AG20443 (cell line): ENCODE measurements around the gene PM20D2.

Source experiments
- DNase-seq: peaks from one replicate; pipeline ENCODE4 v3.0.0; 2012; ENCODE audit warnings: low spot score, mixed read lengths

The PM20D2 gene

DNA sequence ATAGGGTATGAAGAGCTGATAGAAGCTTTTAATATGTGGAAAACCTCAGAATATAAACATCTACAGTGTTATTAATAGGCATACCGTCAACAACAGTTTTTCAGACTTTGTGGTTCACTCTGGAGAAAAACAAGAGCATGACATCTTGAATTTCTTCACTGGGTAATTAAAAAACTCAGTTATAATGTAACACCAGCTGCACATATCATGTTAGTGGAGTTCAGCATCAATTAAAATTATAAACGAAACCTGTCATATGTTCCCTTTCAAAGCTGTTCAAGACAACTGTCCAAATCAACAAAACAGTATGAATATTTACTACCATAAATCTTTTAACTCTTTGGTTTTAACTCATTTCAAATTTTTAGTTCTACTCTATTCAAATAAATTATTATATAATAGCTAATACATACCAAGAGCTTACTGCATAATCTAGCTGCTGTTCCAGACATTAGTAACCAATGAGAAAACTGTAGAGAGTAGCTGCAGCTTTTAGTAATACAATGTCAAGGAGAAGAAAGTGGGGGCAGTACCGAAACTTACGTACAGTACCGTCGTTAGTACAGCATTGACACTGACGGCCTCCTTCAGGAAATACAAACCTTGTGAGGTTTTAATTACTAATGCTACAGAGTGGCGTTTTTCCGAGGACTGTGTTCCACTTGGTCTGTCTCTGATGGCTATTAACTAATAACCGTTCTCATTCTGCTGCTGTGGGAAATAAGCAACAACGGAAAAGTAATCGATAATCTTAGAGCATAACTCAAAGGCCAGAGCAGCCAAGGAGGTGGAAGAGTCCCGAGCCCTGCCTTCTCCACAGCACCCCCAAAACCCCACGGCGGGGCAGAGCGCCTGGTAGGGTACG, 532 bp upstream of the PM20D2 start:
- peak; percentile 29 for DNase-seq

DNA sequence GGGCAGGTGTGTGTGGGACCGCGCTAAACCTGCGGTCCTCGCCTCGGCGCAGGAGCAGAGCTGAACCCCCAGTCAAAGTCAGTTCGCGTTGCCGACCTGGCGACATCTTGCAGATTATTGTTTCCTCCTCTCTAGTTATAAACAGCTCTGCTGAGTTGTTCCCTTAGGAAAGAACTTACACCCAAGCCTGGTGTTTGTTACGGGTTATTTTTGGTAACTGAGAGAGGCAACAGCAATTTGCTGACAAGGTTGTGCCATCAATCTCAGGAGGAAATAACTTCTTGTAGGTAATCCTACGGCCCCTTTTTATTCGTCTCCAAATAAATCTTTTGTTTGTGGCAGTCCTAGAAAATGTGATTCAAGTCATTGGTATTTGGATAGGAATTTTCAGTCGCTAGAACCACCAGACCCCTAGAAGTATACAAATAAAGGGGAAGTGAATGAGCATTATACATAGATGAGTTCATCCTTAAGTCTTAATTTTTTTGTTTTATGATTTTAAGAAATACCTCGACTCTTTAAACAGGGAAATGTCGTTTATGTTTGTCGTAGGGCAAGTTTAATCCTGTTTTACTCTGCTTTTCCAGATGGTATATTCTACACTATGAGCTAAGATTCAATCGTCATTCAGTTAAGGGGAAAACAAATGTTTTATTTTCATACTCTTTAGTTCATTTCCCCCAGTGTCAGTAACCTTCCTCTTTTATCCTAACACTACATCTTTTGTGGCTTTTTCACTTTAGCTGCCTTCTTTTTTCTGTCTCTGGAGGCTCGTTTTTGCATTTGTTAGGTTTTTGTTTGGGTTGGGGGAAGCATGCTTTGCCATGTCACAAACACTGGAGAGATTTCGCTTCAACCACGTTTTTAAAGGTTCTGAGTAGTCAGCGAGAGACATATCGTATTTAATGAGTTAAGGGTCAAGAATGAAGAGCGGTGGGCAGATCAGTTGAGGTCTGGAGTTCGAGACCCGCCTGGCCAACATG, 1.2 kb downstream of the PM20D2 start:
- peak; percentile 27 for DNase-seq

DNA sequence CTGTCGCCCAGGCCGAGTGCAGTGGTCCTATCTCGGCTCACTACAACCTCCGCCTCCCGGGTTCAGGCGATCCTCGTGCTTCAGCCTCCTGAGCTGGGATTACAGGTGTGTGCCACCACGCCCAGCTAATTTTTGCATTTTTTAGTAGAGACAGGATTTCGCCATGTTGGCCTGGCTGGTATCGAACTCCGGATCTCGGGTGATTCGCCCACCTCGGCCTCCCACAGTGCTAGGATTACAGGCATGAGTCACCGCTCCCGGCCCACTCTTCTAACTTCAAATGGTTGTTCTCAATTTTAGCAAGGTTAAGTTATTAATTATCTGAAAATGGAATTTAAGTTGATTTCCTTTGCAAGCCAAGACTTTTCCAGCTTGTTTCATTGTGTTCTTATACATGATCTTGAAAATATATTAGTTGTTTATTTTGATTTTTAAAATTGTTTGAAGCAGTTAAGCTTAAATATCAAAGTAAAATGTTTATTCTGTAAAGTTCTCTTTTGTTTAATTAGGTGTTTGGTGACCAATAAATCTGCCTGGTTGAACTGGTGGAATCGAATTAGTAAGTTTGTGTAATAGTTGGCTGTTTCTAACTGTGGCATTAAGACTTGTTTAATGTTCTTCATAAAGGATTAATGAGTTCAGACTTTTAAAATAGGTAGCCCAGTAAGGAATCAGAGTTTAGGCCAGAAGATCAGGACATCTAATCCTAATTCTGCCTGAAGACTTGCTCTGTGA, 2.3 kb downstream of the PM20D2 start:
- no peak for DNase-seq

DNA sequence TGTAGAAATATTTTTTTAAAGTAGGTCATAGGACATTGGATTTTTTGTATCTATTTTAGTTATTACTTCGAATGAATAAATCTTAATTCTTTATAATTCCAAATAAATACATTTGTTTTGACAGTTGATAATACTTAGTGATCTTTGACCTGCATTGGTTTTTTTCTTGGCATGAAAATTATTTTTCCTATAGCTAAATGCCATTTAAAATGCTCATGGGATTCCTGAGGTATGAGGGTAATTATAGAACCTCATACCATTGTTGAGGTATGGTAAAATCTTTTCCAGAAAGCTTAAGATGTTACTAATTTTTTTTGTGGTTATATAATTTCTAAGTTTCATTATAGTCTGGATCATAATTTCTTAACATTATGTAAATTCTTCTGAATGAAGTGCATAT, 8.3 kb downstream of the PM20D2 start:
- DNase-seq: no peak

DNA sequence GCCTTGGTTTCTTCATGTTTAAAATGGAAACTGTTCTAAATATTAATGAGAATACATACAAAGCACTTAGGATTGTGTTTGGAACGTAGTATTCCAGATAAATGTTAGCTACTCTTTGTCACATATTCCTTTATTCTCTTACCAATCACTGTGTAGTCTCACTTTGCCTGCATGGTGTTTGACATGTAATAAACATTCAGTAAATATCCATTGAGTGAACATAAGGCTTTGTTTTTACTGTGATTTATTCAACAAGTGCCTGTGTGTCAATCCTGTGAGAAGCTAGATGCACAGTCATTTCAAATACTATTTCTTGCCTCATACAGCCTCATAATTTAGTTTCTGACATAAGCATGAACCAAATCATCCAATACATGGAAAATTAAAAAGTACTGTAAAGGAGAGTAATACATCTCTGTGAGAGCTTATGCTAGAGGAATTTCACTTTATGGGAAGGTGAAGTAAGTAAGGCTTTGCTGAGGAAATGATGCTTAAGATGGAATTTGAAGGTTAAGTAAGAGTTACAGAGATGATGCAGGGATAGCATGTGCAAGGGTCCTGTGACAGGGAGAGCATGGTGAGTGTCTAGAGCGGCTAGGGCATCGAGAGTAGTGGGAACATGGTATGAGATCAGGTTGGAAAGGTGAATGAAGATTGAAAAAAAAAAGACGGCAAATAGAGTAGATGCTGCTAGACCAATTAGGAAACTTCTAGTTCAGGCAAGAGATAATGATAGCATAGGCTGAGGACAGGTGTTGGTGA, 14.7 kb downstream of the PM20D2 start:
- DNase-seq: no peak

DNA sequence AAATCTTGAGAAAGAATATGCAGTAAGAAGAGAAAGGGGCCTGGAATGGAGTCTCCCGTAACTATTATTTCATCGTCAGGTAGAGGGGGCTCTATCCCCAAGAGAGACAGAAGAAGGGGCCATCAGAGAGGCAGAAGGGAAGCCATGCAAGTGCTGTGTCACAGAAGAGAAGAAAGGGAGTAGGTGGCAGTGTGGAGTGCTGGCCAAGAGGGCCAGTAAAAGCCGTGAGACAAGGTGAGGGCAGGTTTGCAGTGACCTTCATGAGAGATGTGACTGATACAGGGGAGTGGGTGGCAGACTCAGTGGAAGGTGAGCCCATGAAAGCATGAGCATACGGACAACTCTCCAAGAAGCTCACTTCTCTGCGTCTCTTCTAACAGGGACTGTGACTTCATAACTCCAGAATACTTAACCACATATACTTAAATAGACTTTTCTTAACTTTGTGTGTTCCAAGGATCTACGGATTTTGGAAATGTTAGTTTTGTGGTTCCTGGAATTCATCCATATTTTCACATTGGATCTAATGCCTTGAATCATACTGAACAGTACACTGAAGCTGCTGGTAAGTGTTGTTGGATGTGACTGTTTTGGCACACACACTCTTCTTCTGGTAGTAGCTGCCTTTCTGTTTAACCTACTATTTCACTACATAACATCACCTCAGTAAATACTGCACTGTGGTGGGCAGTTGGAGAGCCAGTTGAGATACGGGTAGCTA, 15.6 kb downstream of the PM20D2 start:
- DNase-seq: no peak

DNA sequence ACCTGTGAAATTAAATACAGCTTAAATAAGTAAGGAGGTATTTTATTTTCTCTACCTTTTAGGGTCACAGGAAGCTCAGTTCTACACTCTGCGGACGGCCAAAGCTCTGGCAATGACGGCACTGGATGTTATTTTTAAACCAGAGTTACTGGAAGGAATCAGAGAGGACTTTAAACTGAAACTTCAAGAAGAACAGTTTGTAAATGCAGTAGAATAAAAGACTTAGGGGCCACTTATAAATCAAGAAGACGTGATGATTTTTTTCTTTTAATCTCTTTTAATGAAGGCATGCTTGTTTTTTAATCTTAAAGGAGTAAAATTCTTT, 16.2 kb downstream of the PM20D2 start:
- DNase-seq: no peak

DNA sequence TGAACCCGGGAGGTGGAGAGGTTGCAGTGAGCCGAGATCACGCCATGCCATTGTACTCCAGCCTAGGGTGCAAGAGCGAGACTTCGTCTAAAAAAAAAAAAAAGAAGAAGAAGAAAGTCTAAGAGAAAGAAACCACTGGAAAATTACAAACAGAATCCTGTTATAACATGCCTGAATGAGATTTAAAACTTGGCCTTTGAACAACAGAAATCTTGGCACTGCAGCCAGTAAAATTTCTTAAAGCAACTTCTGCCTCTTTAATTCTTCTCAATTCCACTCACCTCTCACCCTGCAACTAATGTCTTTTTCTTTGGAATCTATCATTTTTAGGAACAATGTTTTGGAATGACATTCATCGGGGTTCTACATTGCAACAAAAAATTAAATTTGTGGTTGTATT, 26.3 kb downstream of the PM20D2 start:
- DNase-seq: no peak

DNA sequence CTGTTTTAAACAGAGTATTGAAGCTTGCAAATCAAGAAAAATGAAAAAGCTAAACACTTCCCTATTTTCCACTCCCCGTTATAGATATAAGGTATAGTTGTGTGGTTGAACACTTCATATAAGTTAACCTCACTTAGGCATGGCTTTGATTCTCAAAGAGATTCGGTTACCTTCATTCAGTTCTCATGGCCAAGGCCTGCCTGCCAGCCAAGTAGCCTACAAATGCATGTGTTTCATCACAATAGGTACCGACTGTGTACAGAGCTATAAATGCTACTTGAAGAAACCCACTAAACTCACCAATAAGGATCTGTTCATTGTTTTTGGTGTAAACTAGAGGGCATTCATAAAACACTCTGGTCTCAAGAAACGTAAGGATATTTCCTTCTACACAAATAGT, 27.8 kb downstream of the PM20D2 start:
- no peak for DNase-seq

DNA sequence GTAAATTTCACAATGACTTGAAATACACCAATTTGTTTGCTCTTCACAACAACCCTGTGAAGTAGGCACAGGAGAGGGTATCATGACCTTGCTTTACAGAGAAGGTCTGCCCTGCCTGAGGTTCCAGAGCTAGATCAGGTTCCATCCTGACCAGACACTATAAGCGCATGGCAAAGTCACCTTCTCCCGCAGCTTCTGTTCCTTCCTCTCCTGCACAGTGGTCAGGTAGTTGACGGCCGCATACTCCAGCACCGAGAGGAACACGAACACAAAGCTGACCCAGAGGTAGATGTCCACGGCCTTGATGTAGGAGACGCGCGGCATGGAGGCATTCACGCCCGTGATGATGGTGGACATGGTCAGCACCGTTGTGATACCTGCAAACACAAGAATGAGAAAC, 34.3 kb downstream of the PM20D2 start:
- DNase-seq: no peak

DNA sequence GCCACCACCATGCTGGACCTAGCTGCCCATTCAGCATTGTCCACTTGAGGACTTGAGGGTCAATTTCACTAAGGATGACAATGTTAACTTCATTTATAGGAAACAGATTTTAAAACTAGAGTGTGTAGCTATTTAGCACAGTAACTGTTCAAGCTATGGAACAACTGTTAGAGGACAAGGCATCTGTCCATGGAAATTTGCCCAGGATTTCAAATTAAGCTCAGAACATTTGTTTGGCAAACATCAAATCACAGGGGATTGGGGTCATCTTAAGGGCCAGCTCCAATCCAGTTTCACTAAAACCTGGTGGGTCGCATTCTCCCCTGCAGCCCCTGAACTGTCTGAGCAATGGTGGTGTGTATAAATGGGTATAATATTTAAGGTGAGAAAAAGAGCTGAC, 35.1 kb downstream of the PM20D2 start:
- no peak for DNase-seq

DNA sequence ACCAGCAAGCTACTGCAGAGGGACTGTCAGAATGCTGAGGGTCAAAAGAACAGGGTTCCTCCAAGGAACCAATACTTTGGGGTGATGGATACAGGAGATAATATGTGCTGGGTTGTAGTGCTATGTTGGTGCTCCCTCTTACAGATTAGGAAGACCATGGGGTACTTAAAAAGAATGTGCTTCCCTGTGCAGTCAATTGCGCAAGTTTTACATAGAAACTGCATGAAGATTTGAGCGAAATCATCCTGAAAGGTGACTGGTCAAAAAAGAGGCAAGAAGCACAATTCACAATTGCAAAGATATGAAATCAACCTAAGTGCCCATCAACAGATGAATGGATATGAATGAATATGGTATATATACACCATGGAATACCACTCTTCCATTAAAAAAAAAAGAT, 37.4 kb downstream of the PM20D2 start:
- no peak for DNase-seq

DNA sequence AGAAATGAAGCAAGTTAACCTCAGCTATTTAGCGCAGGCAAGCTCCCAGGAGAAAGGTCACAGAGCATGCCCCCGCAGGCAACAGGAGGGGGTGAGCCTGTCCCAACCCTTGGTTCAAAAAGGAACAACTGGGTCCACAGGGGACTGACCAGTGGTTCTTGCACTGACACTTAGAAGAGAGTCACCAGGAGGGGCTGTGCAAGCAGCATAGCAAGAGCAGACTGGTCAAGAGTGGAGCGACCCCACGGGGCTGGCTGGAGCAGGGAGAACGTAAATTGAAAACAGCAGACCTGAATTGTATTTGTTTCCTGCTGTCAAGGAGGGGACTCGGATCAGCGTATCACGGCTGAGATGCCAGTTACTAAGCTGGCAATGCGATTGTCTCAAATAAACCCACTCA, 38.5 kb downstream of the PM20D2 start:
- no peak for DNase-seq

DNA sequence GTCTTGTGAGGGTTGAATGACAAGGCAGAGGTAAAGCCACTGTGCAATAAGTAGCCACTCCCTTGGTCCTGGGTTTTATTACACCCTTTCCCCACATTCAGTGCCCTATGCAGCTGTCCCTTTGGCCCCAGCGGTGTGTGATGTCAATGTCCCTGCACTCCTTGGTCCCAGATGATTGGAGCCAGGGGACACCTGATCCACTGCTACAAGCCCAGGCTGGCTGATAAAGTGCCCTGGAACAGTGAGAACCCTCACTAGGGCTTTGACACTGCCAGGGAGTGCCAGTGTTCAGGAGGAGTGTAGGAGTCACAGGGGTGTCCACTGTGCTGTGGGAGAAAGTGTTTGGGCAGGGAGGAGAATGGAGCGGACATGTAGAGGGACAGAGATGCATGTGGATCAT, 40.9 kb downstream of the PM20D2 start:
- DNase-seq: no peak

DNA sequence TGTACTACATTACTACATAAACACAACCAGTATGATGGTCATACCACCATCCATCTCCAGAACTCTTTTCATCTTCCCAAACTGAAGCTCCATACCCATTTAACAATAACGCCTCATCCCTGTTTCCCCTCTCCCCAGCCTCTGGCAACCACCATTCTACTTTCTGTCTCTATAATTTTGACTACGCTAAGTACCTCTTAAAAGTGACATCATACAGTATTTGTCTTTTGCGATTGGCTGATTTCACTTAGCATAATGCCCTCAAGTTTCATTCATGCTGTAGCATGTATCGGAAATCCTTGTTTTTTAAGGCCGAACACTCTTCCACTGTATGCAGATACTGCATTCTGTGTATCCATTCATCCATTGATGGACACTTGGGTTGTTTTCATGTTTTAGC, 41.6 kb downstream of the PM20D2 start:
- DNase-seq: no peak

DNA sequence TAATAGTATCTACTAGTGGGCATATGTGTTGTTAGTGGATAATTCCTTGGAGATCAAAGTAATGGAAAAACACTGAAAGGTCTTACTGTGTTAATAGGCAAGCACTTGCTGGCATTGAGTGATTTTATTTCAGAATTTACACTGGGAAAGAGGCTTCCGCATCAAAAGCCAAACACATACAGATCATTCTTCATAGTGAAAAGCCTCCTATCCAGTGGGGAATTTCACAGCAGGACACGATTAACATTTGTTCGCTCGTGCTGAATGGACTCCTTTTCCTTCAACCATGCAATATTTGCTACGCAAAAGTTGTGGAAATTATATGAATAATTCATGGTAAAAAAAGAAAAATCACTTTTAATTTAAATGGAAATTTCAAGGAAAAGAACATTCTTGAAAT, 44.9 kb downstream of the PM20D2 start:
- no peak for DNase-seq

DNA sequence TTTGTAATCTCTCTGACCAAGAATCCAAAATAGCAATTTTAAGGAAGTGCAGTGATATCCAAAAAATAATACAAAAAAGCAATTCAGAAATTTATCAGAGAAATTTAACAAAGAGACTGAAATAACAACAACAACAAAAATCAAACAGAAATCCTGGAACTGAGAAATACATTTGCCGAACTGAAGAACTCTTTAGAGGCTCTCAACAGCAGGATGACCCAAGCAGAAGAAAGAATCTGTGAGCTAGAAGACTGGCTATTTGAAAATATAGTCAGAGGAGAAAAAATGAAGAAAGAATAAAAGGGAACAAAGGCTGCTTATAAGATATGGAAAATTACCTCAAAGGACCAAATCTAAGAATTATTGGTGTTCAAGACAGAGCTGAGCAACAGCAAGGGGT, 48.7 kb downstream of the PM20D2 start:
- DNase-seq: no peak

DNA sequence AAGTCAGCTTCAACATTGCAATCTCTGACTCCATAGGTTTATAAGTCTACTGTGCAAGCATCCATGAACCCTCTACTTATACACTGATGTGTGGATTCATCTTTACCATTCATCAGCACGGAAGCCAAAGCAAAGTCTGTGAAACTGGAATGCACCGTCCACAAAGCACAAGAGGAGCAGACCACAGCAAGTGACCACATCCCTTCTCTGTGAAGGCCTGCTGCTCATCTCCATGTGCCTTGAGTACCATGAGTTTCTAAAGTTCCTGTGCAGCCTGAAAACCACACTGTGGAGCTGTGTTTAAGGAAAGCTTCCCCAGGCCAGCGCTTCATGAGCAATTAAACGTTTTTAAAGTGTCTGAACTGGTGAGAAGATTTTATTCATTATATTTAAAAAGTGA, 51.3 kb downstream of the PM20D2 start:
- DNase-seq: no peak

DNA sequence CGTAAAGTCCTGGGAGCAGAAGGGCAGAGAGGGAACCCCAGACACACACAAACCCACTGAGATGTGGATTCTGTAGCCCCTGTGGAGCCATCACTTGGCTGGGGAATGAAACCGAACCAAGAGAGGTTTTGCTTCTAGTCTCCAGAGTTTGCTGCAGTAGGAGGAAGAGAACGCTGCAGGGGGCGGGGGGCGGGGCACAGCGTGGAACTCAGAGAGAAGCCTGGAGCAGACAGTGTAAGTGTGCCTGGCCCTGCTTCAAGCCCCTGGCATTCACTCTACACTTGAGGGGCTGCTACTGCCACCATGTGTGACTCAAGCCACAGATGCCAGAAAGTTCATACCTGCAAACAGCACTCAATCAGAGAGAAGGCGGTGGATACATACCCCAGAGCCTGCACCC, 52.4 kb downstream of the PM20D2 start:
- no peak for DNase-seq

DNA sequence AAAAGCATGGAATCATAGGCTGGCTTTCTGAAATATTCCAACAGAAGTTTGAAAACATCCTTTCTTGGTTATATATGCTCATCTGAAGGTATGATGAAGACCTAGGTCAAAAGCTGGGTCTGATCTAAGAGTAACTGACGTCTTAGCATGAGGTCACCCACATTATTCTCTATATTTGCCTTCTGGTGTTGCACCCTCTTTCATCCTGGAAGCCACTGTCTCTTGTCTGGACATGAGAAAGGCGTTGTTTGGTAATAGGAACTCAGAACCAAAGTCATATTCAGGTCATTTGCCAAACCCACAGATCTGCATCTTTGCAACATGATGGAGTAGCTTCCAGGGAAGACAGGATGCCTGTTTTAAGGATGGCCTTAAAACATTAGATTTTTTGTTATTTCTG, 53.7 kb downstream of the PM20D2 start:
- DNase-seq: no peak

DNA sequence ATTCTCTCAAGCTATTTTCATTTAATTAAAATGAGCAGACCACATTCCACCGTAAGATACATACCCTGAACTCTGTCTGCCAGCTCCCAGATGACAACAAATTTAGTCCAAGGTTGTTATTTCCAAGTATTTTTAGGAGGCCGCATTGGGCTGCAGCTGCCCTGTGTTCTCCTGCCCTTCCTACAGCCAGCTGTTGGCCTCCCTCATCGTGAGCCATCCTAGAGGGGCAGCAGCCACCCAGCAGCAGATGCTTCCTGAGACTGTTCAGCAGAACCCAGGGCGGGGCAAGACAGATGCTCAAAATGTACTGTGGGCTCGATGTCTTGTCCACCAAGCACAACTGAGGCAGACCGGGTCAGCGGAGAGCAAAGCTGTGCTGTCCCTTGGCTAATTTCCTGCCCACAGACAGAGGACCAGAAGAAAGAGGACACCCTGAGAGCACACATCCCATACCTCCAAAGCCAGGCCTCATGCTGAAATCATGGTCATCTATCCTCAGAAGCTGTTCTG, 54.9 kb downstream of the PM20D2 start:
- no peak for DNase-seq
